T-helper 17 cell (primary cell): ENCODE results near the gene C10orf90. TPM values are rescaled to one million over a fixed set of nuclear protein-coding genes. Genes with fewer than 3 reads are reported as not detected.

ENCODE experiments used
- ATAC-seq: fragments of 150-1000 bp; cut with Tn5 transposase; 2 replicates; pipeline ENCODE4 v1.10.0; 2021; ENCODE audit warnings: mild to moderate bottlenecking, moderate library complexity
- DNase-seq, 3 donors: peaks; one replicate each; pipeline versions ENCODE4 v3.0.0 to v3.0.0-alpha.2; 2020 to 2021
- H3K9me3 ChIP-seq: one replicate; pipeline ENCODE4 v1.7.0; 2013; ENCODE audit warnings: low read length, mild to moderate bottlenecking; ENCODE audit not compliant: control insufficient read depth, poor library complexity, severe bottlenecking
- H3K27ac Mint-ChIP-seq: one replicate; pipeline ENCODE4 v1.8.0; 2022; ENCODE audit warnings: mild to moderate bottlenecking, moderate library complexity, mixed read lengths
- H3K27me3 Mint-ChIP-seq: one replicate; pipeline ENCODE4 v1.8.0; 2022; ENCODE audit warnings: mixed read lengths
- H3K36me3 Mint-ChIP-seq: one replicate; pipeline ENCODE4 v1.8.0; 2022; ENCODE audit warnings: low read depth, mixed read lengths
- H3K4me1 Mint-ChIP-seq: one replicate; pipeline ENCODE4 v1.8.0; 2022; ENCODE audit warnings: mild to moderate bottlenecking, mixed read lengths
- H3K4me3 Mint-ChIP-seq: one replicate; pipeline ENCODE4 v1.8.0; 2022; ENCODE audit warnings: mild to moderate bottlenecking, moderate library complexity, mixed read lengths
- total RNA-seq, 4 donors: library from RNA in 2 of 4; stranded (reverse) in 2 of 4; gene quantifications; one replicate each; pipeline ENCODE4 v1.2.3 and lab custom pipeline; 2022 to 2026

Gene C10orf90
- total RNA-seq, 2 donors from 2014 or later = 0.83 TPM; not detected in 1

DNA sequence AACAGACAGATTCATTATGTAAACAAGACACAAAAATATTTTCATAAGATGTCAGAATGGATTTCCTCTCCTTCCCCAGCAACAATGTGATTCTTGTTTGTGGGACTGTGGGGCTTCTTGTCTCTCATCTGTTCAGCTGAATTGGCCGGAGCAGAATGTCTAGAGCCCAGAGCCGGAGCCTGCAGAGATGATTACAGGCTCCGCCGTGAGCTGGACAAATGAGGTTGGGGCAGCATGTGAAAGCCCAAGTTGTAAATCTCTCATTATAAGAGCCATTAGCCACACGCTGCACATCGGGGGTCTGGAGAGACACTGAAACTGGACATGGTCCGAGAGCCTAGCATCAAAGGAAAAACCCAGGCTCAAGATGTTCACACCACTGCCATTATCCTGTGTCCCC, 145.2 kb downstream of the C10orf90 start:
- H3K9me3 ChIP-seq = no peaks in the 10 kb centered on the region
- no peaks in the 10 kb centered on the region for H3K36me3 Mint-ChIP-seq
- no peak overlapping the region for H3K4me3 Mint-ChIP-seq
- DNase-seq = no peak
- ATAC-seq = no peak
- no peaks in the 10 kb centered on the region for H3K4me1 Mint-ChIP-seq
- H3K27ac Mint-ChIP-seq = no peak overlapping the region
- no peaks in the 10 kb centered on the region for H3K27me3 Mint-ChIP-seq

GRCh38 chr10:126524526-126524925, 146.0 kb downstream of the C10orf90 start:
- Mint-ChIP-seq H3K27ac (no peak overlapping the region), H3K4me1 (no peaks in the 10 kb centered on the region), H3K4me3 (no peak overlapping the region), H3K27me3 (no peaks in the 10 kb centered on the region), H3K36me3 (no peaks in the 10 kb centered on the region)
- H3K9me3 ChIP-seq = no peaks in the 10 kb centered on the region
- no peak for ATAC-seq
- no peak for DNase-seq

GRCh38 chr10:126523071-126523470, 147.4 kb downstream of the C10orf90 start:
- H3K27ac Mint-ChIP-seq = no peak overlapping the region
- H3K27me3 Mint-ChIP-seq = no peaks in the 10 kb centered on the region
- DNase-seq (no peak), ATAC-seq (no peak)
- no peaks in the 10 kb centered on the region for H3K9me3 ChIP-seq
- H3K4me3 Mint-ChIP-seq = no peak overlapping the region
- no peaks in the 10 kb centered on the region for H3K4me1 Mint-ChIP-seq
- H3K36me3 Mint-ChIP-seq = no peaks in the 10 kb centered on the region

- ATAC-seq (no peak), DNase-seq (no peak)
- Mint-ChIP-seq H3K4me3 (no peak overlapping the region), H3K27me3 (no peaks in the 10 kb centered on the region), H3K36me3 (no peaks in the 10 kb centered on the region), H3K4me1 (no peaks in the 10 kb centered on the region), H3K27ac (no peak overlapping the region)
- no peaks in the 10 kb centered on the region for H3K9me3 ChIP-seq
Measured at GRCh38 chr10:126521399-126521798, 149.1 kb downstream of the C10orf90 start.

DNA sequence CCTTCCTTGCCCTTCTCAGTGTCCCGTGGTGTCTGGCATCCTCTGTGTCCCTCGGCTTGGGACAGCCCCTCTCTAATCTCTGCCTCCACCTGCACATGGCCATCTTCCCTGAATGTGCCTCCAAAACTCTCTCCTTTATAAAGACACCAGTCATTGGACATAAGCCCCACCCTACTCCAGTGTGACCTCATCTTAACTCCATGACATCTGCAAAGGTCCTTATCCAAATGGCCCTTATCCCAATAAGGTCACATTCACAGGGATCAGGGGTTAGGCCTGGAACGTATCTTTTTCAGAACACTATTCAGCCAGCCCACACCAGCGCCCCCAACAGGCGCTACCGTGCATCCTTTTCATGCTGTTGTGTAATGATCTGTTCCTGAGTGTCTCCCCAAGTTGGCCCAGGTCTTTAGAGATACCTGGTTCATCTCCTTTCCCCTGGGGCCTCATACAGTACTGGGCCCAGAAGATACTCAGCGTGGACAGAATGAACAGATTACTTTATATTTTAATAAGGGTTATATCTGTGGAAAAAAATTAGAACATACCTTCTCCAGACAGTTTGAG, 149.7 kb downstream of the C10orf90 start:
- H3K9me3 ChIP-seq = no peaks in the 10 kb centered on the region
- H3K36me3 Mint-ChIP-seq = no peaks in the 10 kb centered on the region
- DNase-seq = no peak
- no peaks in the 10 kb centered on the region for H3K27me3 Mint-ChIP-seq
- ATAC-seq = no peak
- H3K4me1 Mint-ChIP-seq = no peaks in the 10 kb centered on the region
- no peak overlapping the region for H3K27ac Mint-ChIP-seq
- H3K4me3 Mint-ChIP-seq = no peak overlapping the region

DNA sequence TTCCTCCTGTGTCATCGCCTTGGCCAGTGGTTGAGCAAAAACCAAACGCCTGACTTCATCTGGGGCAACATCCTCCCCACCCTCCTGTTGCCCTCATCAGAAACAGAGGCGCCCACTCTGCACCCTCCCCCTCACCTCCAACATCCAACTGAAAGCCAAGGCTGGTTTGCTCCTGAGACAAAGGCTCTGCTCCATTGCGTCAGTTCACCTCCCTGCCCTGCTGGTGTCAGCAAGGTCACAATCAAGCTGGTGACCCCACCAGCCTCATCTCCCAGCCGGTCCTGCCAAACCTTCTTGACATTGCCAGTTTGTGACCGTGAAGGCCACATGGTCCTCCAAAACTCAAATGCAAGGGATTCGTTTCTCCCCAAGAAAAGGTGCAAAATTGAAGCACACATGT, 150.5 kb downstream of the C10orf90 start:
- Mint-ChIP-seq H3K4me3 (no peak overlapping the region), H3K27ac (no peak overlapping the region), H3K4me1 (no peaks in the 10 kb centered on the region), H3K36me3 (no peaks in the 10 kb centered on the region), H3K27me3 (no peaks in the 10 kb centered on the region)
- no peak for DNase-seq
- no peak for ATAC-seq
- no peaks in the 10 kb centered on the region for H3K9me3 ChIP-seq

GRCh38 chr10:126519185-126519584, 151.3 kb downstream of the C10orf90 start:
- no peaks in the 10 kb centered on the region for H3K4me1 Mint-ChIP-seq
- H3K27me3 Mint-ChIP-seq = no peaks in the 10 kb centered on the region
- DNase-seq (no peak), ATAC-seq (no peak)
- H3K4me3 Mint-ChIP-seq = no peak overlapping the region
- H3K36me3 Mint-ChIP-seq = no peaks in the 10 kb centered on the region
- no peaks in the 10 kb centered on the region for H3K9me3 ChIP-seq
- no peak overlapping the region for H3K27ac Mint-ChIP-seq

DNA sequence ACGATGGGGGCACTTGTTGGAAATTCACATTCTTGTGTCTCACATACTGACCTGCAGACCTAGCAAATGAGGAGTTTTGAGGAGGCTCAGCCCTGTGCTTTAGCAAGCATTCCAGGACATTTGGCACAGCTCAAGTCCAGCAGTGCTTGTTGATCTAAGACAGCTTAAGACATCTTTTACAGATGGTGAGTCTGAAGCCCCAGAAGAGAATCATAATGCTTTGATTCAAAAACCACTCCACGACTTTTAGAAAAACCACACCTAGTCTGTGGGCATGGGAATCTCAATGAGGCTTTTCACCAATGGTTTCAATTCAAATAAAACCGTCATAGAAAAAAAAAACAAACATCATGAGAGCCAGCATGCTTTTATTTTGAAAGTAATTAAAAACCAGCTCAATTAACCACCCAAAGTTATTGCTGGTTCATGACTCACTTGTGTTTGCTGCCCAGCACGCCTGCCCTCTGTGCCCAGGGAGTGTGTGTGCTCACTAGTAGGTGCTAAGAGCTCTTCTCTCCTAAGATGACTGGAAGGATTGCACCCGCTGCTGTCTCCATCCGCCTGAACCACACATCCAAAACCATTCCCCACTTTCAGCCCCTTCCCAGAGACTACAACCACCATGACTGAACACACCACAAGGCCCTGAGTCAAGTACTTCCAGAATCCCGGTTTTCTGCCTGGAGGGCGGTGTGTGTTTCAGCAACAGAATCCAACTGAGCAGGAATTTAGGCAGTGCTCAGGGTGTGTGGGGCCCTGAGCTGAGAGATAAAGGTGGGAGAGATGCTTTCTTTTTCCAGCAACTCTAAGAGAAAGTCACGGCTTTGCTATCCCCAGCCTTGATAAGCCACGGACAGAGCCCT, 152.0 kb downstream of the C10orf90 start:
- Mint-ChIP-seq H3K27ac (no peak overlapping the region), H3K36me3 (no peaks in the 10 kb centered on the region), H3K4me1 (no peaks in the 10 kb centered on the region), H3K27me3 (no peaks in the 10 kb centered on the region), H3K4me3 (no peak overlapping the region)
- no peak for ATAC-seq
- H3K9me3 ChIP-seq = no peaks in the 10 kb centered on the region
- DNase-seq = no peak

- no peak for ATAC-seq
- H3K4me3 Mint-ChIP-seq = no peak overlapping the region
- no peaks in the 10 kb centered on the region for H3K4me1 Mint-ChIP-seq
Measured at GRCh38 chr10:126516515-126516914, 154.0 kb downstream of the C10orf90 start.

DNA sequence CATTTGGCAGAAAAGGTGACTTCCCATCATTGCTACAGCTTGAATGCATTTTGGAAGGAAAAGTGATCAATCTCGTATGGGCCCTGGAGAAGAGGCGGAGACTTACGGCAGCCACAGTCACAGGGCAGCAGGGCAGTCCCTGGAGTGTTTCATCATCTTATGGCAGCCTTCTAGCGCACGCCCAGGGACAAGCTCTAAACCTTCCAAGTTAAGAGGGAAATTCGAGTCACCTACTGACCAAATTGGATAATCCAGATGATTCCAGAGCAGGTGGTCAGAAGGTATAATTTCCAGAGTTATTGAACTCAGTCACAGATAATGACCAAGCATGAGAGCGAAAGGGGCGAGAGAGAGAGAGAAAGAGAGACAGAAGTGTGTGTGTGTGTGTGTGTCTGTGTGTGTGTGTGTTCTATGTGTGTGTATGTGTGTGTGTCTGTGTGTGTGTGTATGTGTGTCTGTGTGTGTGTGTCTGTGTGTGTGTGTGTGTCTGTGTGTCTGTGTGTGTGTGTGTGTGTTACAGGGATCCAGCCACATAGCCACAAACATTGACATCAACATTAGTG, 158.5 kb downstream of the C10orf90 start:
- no peaks in the 10 kb centered on the region for H3K9me3 ChIP-seq
- DNase-seq (no peak), ATAC-seq (no peak)
- no peak overlapping the region for H3K27ac Mint-ChIP-seq
- H3K27me3 Mint-ChIP-seq = peaks cover 4% of the 10 kb centered on the region
- H3K36me3 Mint-ChIP-seq = no peaks in the 10 kb centered on the region
- H3K4me1 Mint-ChIP-seq = no peaks in the 10 kb centered on the region
- no peak overlapping the region for H3K4me3 Mint-ChIP-seq

More at GRCh38 chr10:126516515-126516914, 154.0 kb downstream of the C10orf90 start:
- Mint-ChIP-seq H3K36me3 (no peaks in the 10 kb centered on the region), H3K27ac (no peak overlapping the region), H3K27me3 (peaks cover 4% of the 10 kb centered on the region)
- H3K9me3 ChIP-seq = no peaks in the 10 kb centered on the region
- DNase-seq = no peak

DNA sequence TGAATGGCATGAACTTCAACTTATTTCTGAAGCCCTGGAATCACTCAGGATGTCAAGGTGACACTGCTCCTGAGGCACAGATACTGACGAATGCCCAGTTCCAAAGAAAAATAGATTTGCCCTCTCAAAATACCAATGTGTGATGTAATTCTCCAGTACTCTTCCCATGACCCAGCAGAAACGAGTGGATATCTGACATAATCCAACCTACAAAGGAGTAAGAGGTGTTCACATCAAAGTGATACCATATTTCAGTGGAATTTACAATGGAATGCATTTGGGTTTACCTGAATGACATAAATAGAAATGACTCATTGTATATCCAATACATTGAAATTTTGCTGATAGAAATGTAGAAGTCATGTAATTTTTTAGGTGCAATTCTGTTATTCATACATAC, 161.3 kb downstream of the C10orf90 start:
- Mint-ChIP-seq H3K27me3 (peaks cover 4% of the 10 kb centered on the region), H3K27ac (no peak overlapping the region), H3K36me3 (no peaks in the 10 kb centered on the region), H3K4me1 (no peaks in the 10 kb centered on the region), H3K4me3 (no peak overlapping the region)
- ATAC-seq (no peak), DNase-seq (no peak)
- H3K9me3 ChIP-seq = no peaks in the 10 kb centered on the region

- H3K4me3 Mint-ChIP-seq = no peak overlapping the region
- peaks cover 4% of the 10 kb centered on the region for H3K27me3 Mint-ChIP-seq
- peaks cover 2% of the 10 kb centered on the region for H3K4me1 Mint-ChIP-seq
- H3K36me3 Mint-ChIP-seq = no peaks in the 10 kb centered on the region
- DNase-seq (no peak), ATAC-seq (no peak)
- H3K27ac Mint-ChIP-seq = no peak overlapping the region
- H3K9me3 ChIP-seq = no peaks in the 10 kb centered on the region
Measured at GRCh38 chr10:126508535-126509040, 161.9 kb downstream of the C10orf90 start.

DNA sequence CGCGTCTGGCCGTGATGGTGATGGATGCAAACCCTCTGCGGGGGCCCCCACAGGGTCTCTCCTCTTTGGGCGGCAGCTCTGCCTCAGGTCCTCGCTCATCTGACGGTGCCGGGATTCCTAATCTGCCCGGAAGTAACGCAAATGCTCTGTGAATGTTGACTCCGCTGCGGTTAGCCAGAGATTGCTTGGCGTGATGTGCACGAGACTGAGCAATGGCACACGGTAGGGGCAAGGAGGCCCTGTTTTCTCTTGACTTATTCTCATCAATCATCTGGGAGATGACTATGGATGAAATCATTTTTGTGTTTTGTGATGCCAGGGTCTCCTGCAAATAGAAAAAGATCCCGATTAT, 165.8 kb downstream of the C10orf90 start:
- H3K4me3 Mint-ChIP-seq = no peak overlapping the region
- ATAC-seq (no peak), DNase-seq (no peak)
- H3K27me3 Mint-ChIP-seq = no peaks in the 10 kb centered on the region
- no peaks in the 10 kb centered on the region for H3K36me3 Mint-ChIP-seq
- H3K4me1 Mint-ChIP-seq = peaks cover 2% of the 10 kb centered on the region
- H3K9me3 ChIP-seq = no peaks in the 10 kb centered on the region
- no peak overlapping the region for H3K27ac Mint-ChIP-seq
